GM23248 (cell line): Measurements from ENCODE around the gene BDH1. TPM values are rescaled to one million over a fixed set of nuclear protein-coding genes. Genes with fewer than 3 reads are reported as not detected.

Experiments used
- DNase-seq: peaks from one replicate; pipeline ENCODE4 v3.0.0-alpha.2; 2015
- H2AFZ ChIP-seq: fragments of 200-600 bp; sonication (generic); 2 replicates; pipeline ENCODE4 v1.6.1; 2016; ENCODE audit warnings: antibody characterized with exemption
- H3F3A ChIP-seq: fragments of 200-600 bp; sonication (generic); 2 replicates; pipeline ENCODE4 v1.6.1; 2016; ENCODE audit warnings: mild to moderate bottlenecking, antibody characterized with exemption, mixed run types; ENCODE audit not compliant: insufficient read depth
- H3K27ac ChIP-seq: fragments of 200-600 bp; sonication (generic); 2 replicates; pipeline ENCODE4 v1.5.1; 2016; ENCODE audit warnings: mild to moderate bottlenecking
- H3K27me3 ChIP-seq: fragments of 200-600 bp; sonication (generic); replicated peaks from 2 replicates; pipeline ENCODE4 v1.6.1; 2016; ENCODE audit warnings: mild to moderate bottlenecking; ENCODE audit not compliant: insufficient read depth
- H3K36me3 ChIP-seq: fragments of 200-600 bp; sonication (generic); 2 replicates; pipeline ENCODE4 v1.6.1; 2016; ENCODE audit warnings: low read depth, mild to moderate bottlenecking
- H3K4me1 ChIP-seq: fragments of 200-600 bp; sonication (generic); 2 replicates; pipeline ENCODE4 v1.6.1; 2016; ENCODE audit warnings: mild to moderate bottlenecking; ENCODE audit not compliant: insufficient read depth
- H3K4me2 ChIP-seq: fragments of 200-600 bp; sonication (generic); one replicate; pipeline ENCODE4 v1.6.1; 2016; ENCODE audit warnings: mild to moderate bottlenecking; ENCODE audit not compliant: unreplicated experiment
- H3K4me3 ChIP-seq: fragments of 200-600 bp; sonication (generic); 2 replicates; pipeline ENCODE4 v1.5.1; 2016; ENCODE audit warnings: mild to moderate bottlenecking
- H3K79me2 ChIP-seq: fragments of 200-600 bp; sonication (generic); 2 replicates; pipeline ENCODE4 v1.6.1; 2016; ENCODE audit warnings: mild to moderate bottlenecking; ENCODE audit not compliant: insufficient read depth
- H3K9ac ChIP-seq: fragments of 200-600 bp; sonication (generic); 2 replicates; pipeline ENCODE4 v1.6.1; 2016; ENCODE audit warnings: mild to moderate bottlenecking
- H3K9me2 ChIP-seq: fragments of 200-600 bp; sonication (generic); 2 replicates; pipeline ENCODE4 v1.6.1; 2016; ENCODE audit warnings: mixed run types, mild to moderate bottlenecking, moderate library complexity; ENCODE audit not compliant: insufficient read depth
- H3K9me3 ChIP-seq: fragments of 200-600 bp; sonication (generic); one replicate; pipeline ENCODE4 v1.6.1; 2017; ENCODE audit warnings: low read depth
- H4K20me1 ChIP-seq: fragments of 200-600 bp; sonication (generic); 2 replicates; pipeline ENCODE4 v1.6.0; 2016; ENCODE audit not compliant: insufficient read depth
- EZH2 ChIP-seq: fragments of 200-600 bp; sonication (generic); IDR thresholded peaks from 2 replicates; pipeline ENCODE4 v1.6.1; 2018; ENCODE audit warnings: antibody characterized with exemption, mild to moderate bottlenecking; ENCODE audit not compliant: insufficient read depth, poor library complexity, severe bottlenecking
- EZH2phosphoT487 ChIP-seq: fragments of 200-600 bp; sonication (generic); IDR thresholded peaks from 2 replicates; pipeline ENCODE4 v1.6.1; 2018; ENCODE audit warnings: antibody characterized with exemption, moderate library complexity, mild to moderate bottlenecking, low read depth; ENCODE audit not compliant: insufficient read depth
- WGBS, 2 experiments: methylation state at CpG; one replicate each; pipeline ENCODE4 v1.1.6; 2015 to 2017; ENCODE audit warnings: low lambda C conversion rate in 2 of 2, low coverage in 1 of 2; ENCODE audit errors: missing lambda C conversion rate in 2 of 2; 5-methylcytosine and 5-hydroxymethylcytosine counted together
- in situ Hi-C: fragments of 300-500 bp; cut with MboI; formaldehyde crosslinking; loops from 2 replicates; pipeline ENCODE4 v1.15.0; 2020
- polyA plus RNA-seq: library from polyadenylated mRNA; unstranded; fragments of >200 nt; fragmentation: Nextera tagmentation; extraction: Ambion mirVana; gene quantifications from 2 replicates; pipeline ENCODE4 v1.2.1, GENCODE V29; 2016
- total RNA-seq: library from RNA; depleted of rRNA; stranded (reverse); fragments of >200 nt; shearing (Covaris generic); gene quantifications from 2 replicates; pipeline ENCODE4 v1.2.3, GENCODE V29; 2014

BDH1 gene
- total and polyA plus RNA-seq, 2 experiments from 2014 or later, result 2.7 to 3.4 TPM

- H3K9me3 ChIP-seq, result no peaks in the 10 kb centered on the region
- no peaks in the 10 kb centered on the region for H3K9me2 ChIP-seq
- no peaks in the 10 kb centered on the region for H4K20me1 ChIP-seq
- H3K27ac ChIP-seq, result no peak overlapping the region
- no peak overlapping the region for H2AFZ ChIP-seq
- no peaks in the 10 kb centered on the region for H3K27me3 ChIP-seq
- H3K36me3 ChIP-seq, result no peaks in the 10 kb centered on the region
- H3K4me3 ChIP-seq, result no peak overlapping the region
- H3K79me2 ChIP-seq, result no peaks in the 10 kb centered on the region
- in situ Hi-C loops, result no loop called here
- H3K4me1 ChIP-seq, result no peaks in the 10 kb centered on the region
- 80 to 81% methylated on average over 10 of the region's 10 CpGs for WGBS, 2 experiments
- H3K9ac ChIP-seq, result no peak overlapping the region
- no peak overlapping the region for H3K4me2 ChIP-seq
- TF ChIP-seq EZH2phosphoT487 (no peak), EZH2 (no peak)
- H3F3A ChIP-seq, result no peaks in the 10 kb centered on the region
- DNase-seq, result no peak
Measured at GRCh38 chr3:197546307-197547085, 9.3 kb downstream of the BDH1 start.

DNA sequence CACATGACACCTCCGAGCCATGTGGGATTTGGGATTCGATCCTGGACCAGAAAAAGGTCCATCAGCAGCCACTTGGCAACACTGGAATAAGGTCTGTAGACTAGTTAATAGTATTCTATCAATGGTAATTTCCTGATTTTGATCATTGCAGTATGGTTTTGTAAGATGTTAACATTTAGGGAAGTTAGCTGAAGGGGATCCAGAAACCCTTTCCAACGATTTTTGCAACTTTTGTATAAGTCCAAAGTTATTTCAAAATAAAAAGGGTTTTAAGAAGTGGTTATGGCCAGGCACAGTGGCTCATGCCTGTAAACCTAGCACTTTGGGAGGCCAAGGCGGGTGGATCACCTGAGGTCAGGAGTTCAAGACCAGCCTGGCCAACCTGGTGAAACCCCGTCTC, 10.2 kb downstream of the BDH1 start:
- no peaks in the 10 kb centered on the region for H3K79me2 ChIP-seq
- H2AFZ ChIP-seq, result no peak overlapping the region
- no peaks in the 10 kb centered on the region for H3K36me3 ChIP-seq
- no peak overlapping the region for H3K4me2 ChIP-seq
- 73 to 74% methylated on average over 5 of the region's 5 CpGs for WGBS, 2 experiments
- no peaks in the 10 kb centered on the region for H3F3A ChIP-seq
- H3K27ac ChIP-seq, result no peak overlapping the region
- TF ChIP-seq EZH2phosphoT487 (no peak), EZH2 (no peak)
- no peaks in the 10 kb centered on the region for H3K4me1 ChIP-seq
- H3K9me2 ChIP-seq, result no peaks in the 10 kb centered on the region
- H3K27me3 ChIP-seq, result no peaks in the 10 kb centered on the region
- no peak overlapping the region for H3K9ac ChIP-seq
- DNase-seq, result no peak
- H3K9me3 ChIP-seq, result no peaks in the 10 kb centered on the region
- in situ Hi-C loops, result no loop called here
- H3K4me3 ChIP-seq, result no peak overlapping the region
- H4K20me1 ChIP-seq, result no peaks in the 10 kb centered on the region

GRCh38 chr3:197545101-197545500, 10.7 kb downstream of the BDH1 start:
- 72% methylated on average over 9 of the region's 9 CpGs for WGBS, 2 experiments
- Histone ChIP-seq H3K27me3 (no peaks in the 10 kb centered on the region), H3K79me2 (no peaks in the 10 kb centered on the region), H3K27ac (no peak overlapping the region), H3K9me3 (no peaks in the 10 kb centered on the region), H3K9me2 (no peaks in the 10 kb centered on the region), H4K20me1 (no peaks in the 10 kb centered on the region), H3K4me1 (no peaks in the 10 kb centered on the region), H2AFZ (no peak overlapping the region), H3K36me3 (no peaks in the 10 kb centered on the region), H3F3A (no peaks in the 10 kb centered on the region), H3K9ac (no peak overlapping the region), H3K4me3 (no peak overlapping the region), H3K4me2 (no peak overlapping the region)
- TF ChIP-seq EZH2 (no peak), EZH2phosphoT487 (no peak)
- no peak for DNase-seq
- in situ Hi-C loops, result no loop called here

- Histone ChIP-seq H3K4me1 (no peaks in the 10 kb centered on the region), H3K27me3 (no peaks in the 10 kb centered on the region), H4K20me1 (no peaks in the 10 kb centered on the region), H3K27ac (no peak overlapping the region), H3K9me3 (no peaks in the 10 kb centered on the region), H3K4me3 (no peak overlapping the region), H3F3A (no peaks in the 10 kb centered on the region), H3K4me2 (no peak overlapping the region), H2AFZ (no peak overlapping the region), H3K36me3 (no peaks in the 10 kb centered on the region), H3K9ac (no peak overlapping the region), H3K79me2 (no peaks in the 10 kb centered on the region), H3K9me2 (no peaks in the 10 kb centered on the region)
- 84 to 88% methylated on average over 17 to 18 of the region's 18 CpGs for WGBS, 2 experiments
- no peak for DNase-seq
- in situ Hi-C loops, result no loop called here
- no peak for TF ChIP-seq EZH2phosphoT487
Measured at GRCh38 chr3:197542741-197543454, 12.9 kb downstream of the BDH1 start.
